SK-N-SH treated with all-trans-retinoic acid at 6 μM for 48 hours (cell line): ENCODE data around the gene FSD1L.

ENCODE experiments used
- CREB5 ChIP-seq: fragments of 250-450 bp; sonication (Bioruptor Pico); IDR thresholded peaks from 2 replicates; pipeline ENCODE4 v1.5.1; 2020; ENCODE audit warnings: low read depth, mild to moderate bottlenecking, moderate library complexity
- CSRNP3 ChIP-seq: fragments of 250-450 bp; sonication (Bioruptor Pico); IDR thresholded peaks from 2 replicates; pipeline ENCODE4 v1.5.1; 2021; ENCODE audit warnings: mild to moderate bottlenecking, moderate library complexity
- ISL1 ChIP-seq: fragments of 250-450 bp; sonication (Bioruptor Pico); IDR thresholded peaks from 2 replicates; pipeline ENCODE4 v2.1.2; 2022; ENCODE audit warnings: mild to moderate bottlenecking, moderate library complexity
- RARB ChIP-seq: fragments of 250-450 bp; sonication (Bioruptor Pico); IDR thresholded peaks from 2 replicates; pipeline ENCODE4 v1.8.0; 2021; ENCODE audit warnings: mild to moderate bottlenecking, moderate library complexity
- TOX ChIP-seq: fragments of 250-450 bp; sonication (Bioruptor Pico); IDR thresholded peaks from 2 replicates; pipeline ENCODE4 v1.8.0; 2021; ENCODE audit warnings: mild to moderate bottlenecking, moderate library complexity, borderline replicate concordance
- ZC3H10 ChIP-seq: fragments of 250-450 bp; sonication (Bioruptor Pico); IDR thresholded peaks from 2 replicates; pipeline ENCODE4 v1.5.1; 2021; ENCODE audit warnings: mild to moderate bottlenecking, moderate library complexity
- ZFP30 ChIP-seq: fragments of 450-650 bp; formaldehyde crosslinking; IDR thresholded peaks from 2 replicates; pipeline ENCODE4 v1.5.0; 2022; ENCODE audit warnings: mild to moderate bottlenecking, moderate library complexity
- TF ChIP-seq, protein P1 (sequence below): fragments of 250-450 bp; sonication (Bioruptor Pico); IDR thresholded peaks from 2 replicates; pipeline ENCODE4 v1.8.0; 2020; ENCODE audit warnings: mild to moderate bottlenecking, moderate library complexity, borderline replicate concordance

- TF ChIP-seq CREB5 (CRISPR knock-in tag) (no peak), RARB (no peak), ZFP30 (CRISPR knock-in tag) (no peak), ISL1 (CRISPR knock-in tag) (no peak), TOX (CRISPR knock-in tag) (no peak), ZC3H10 (CRISPR knock-in tag) (no peak), CSRNP3 (no peak)
- TF ChIP-seq, protein P1, sequence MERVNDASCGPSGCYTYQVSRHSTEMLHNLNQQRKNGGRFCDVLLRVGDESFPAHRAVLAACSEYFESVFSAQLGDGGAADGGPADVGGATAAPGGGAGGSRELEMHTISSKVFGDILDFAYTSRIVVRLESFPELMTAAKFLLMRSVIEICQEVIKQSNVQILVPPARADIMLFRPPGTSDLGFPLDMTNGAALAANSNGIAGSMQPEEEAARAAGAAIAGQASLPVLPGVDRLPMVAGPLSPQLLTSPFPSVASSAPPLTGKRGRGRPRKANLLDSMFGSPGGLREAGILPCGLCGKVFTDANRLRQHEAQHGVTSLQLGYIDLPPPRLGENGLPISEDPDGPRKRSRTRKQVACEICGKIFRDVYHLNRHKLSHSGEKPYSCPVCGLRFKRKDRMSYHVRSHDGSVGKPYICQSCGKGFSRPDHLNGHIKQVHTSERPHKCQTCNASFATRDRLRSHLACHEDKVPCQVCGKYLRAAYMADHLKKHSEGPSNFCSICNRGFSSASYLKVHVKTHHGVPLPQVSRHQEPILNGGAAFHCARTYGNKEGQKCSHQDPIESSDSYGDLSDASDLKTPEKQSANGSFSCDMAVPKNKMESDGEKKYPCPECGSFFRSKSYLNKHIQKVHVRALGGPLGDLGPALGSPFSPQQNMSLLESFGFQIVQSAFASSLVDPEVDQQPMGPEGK: no peak
Observed at GRCh38 chr9:105468875-105469274, 21.0 kb downstream of the FSD1L start.
